Testis (tissue), 3 donors: ENCODE results near the gene ENTREP3. TPM values are rescaled to one million over a fixed set of nuclear protein-coding genes. Genes with fewer than 3 reads are reported as not detected.
A peak's percentile ranks its signal among the peaks of the same experiment; 100 is the strongest.

Experiments
- DNase-seq: peaks from one replicate; pipeline ENCODE4 v3.0.0-alpha.2; 2019
- H3K27ac ChIP-seq, 2 donors: fragments of 200-600 bp; sonication (generic); one replicate each; pipeline ENCODE4 v1.5.1; 2019
- H3K27me3 ChIP-seq: fragments of 200-600 bp; sonication (generic); one replicate; pipeline ENCODE4 v1.5.1; 2019
- H3K36me3 ChIP-seq: fragments of 200-600 bp; sonication (generic); one replicate; pipeline ENCODE4 v1.5.1; 2017; ENCODE audit warnings: low read depth; ENCODE audit errors: missing control alignments
- H3K4me1 ChIP-seq: fragments of 200-600 bp; sonication (generic); one replicate; pipeline ENCODE4 v1.5.1; 2019
- H3K4me3 ChIP-seq, 2 donors: fragments of 200-600 bp; sonication (generic); one replicate each; pipeline ENCODE4 v1.5.1; 2017 to 2019
- H3K9me3 ChIP-seq: fragments of 200-600 bp; sonication (generic); one replicate; pipeline ENCODE4 v1.5.1; 2017
- CTCF ChIP-seq, 3 experiments: fragments of 450-650 bp in 2 of 3; fragments of 200-600 bp in 1 of 3; sonication (generic) in 1 of 3; IDR thresholded peaks; one replicate each; pipeline ENCODE4 v1.5.1; 2016 to 2019; ENCODE audit warnings: antibody characterized with exemption in 3 of 3, mild to moderate bottlenecking in 2 of 3, moderate library complexity in 1 of 3
- POLR2A ChIP-seq: fragments of 450-650 bp; IDR thresholded peaks from one replicate; pipeline ENCODE4 v1.6.1; 2017; ENCODE audit warnings: antibody characterized with exemption, mild to moderate bottlenecking, moderate library complexity
- WGBS, 2 donors: methylation state at CpG; one replicate each; pipeline ENCODE4 v1.1.5; 2018; 5-methylcytosine and 5-hydroxymethylcytosine counted together
- intact Hi-C: fragments of 100-400 bp; cut with DNase I; formaldehyde crosslinking; loops from one replicate; pipeline ENCODE4 v1.15.1; 2023; ENCODE audit warnings: low total_unique reads
- polyA plus RNA-seq: library from polyadenylated mRNA; stranded (reverse); fragments of 350-450 nt; fragmentation: Illumina TruSeq; extraction: RNeasy Lipid Tissue Mini Kit (QIAGEN cat#74804); gene quantifications from one replicate; pipeline ENCODE4 v1.2.3, GENCODE V29; 2014; ENCODE audit warnings: low read depth, low replicate concordance; ENCODE audit not compliant: insufficient read depth
- total RNA-seq, 2 donors: library from RNA; depleted of rRNA; stranded (reverse); fragments of >200 nt; gene quantifications; one replicate each; pipeline ENCODE4 v1.2.3, GENCODE V29; 2016

ENTREP3 gene
- total and polyA plus RNA-seq, 3 donors from 2014 or later: 14.3 to 27.9 (median 15.8) TPM

GRCh38 chr1:155266553-155266952 is 11.3 kb upstream of the ENTREP3 start:
- no peak for DNase-seq
- intact Hi-C loops: no loop called here
- H3K27ac ChIP-seq: no peak overlapping the region
- H3K4me3 ChIP-seq: no peak overlapping the region
- peaks cover 9% of the 10 kb centered on the region for H3K4me1 ChIP-seq
- no peaks in the 10 kb centered on the region for H3K36me3 ChIP-seq
- no peaks in the 10 kb centered on the region for H3K9me3 ChIP-seq
- H3K27me3 ChIP-seq: no peaks in the 10 kb centered on the region
- WGBS, 2 donors: 74 to 81% methylated on average over 6 of the region's 6 CpGs
- TF ChIP-seq CTCF (IDR thresholded peaks at IDR 0.05): no peak
- TF ChIP-seq POLR2A: no peak

DNA sequence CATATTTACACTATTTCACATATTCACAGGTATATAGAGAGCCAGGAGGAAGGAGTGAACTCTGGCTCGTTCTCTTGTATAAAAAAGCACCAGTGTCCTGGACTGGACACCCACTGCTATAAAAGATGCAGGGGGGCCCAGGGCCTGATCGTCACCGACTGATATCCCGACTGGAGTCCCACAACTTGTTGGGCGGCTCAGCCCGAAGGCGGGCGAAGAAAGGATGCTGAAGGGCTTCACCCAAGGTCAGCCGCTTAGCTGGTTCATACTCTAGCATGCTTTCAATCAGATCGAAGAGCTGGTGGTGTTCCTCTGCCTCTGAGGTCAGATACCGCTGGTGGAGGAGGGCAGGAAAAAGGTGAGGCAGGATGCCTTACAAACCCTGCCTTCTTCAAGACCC is 7.8 kb upstream of the ENTREP3 start:
- Histone ChIP-seq H3K9me3 (no peaks in the 10 kb centered on the region), H3K4me1 (peaks cover 12% of the 10 kb centered on the region), H3K36me3 (no peaks in the 10 kb centered on the region), H3K4me3 (no peak overlapping the region), H3K27me3 (no peaks in the 10 kb centered on the region), H3K27ac (peak overlapping the region; percentile 73 to 86)
- WGBS, 2 donors: 87 to 88% methylated on average over 11 of the region's 11 CpGs
- intact Hi-C loops: no loop called here
- TF ChIP-seq CTCF (IDR thresholded peaks at IDR 0.05) (no peak), POLR2A (no peak)
- no peak for DNase-seq

- intact Hi-C loops: no loop called here
- TF ChIP-seq POLR2A: peak; percentile 48
- TF ChIP-seq CTCF (IDR thresholded peaks at IDR 0.05): peak in 1 of 3 experiments; percentile 13
- 1 to 2% methylated on average over 20 to 47 of the region's 47 CpGs for WGBS, 2 donors
These were observed 6.8 kb upstream of the ENTREP3 start, which contains the start of gene SCAMP3 for GRCh38 chr1:155261852-155262673. Gene SCAMP3, minus strand, starts transcription at chr1:155262360. Its CDS starts 209 bp downstream, at chr1:155262151.

DNA sequence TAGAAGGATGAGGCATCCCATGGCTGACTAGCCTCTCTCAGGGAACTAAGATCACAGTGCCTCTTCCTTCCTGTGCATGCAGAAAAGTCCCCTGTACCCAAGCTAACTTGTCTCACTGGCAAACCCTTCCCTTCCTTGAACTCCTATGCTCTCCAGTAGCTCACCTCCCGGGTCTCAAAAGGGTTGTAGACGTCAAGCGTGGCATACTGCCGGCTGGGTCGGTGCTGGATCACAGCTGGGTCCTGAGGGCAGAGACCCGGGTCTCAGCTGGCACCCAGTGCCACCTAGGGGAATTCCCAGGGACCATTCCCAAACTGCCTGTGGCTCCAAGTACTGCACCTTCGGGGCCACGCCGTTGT is 6.2 kb upstream of the ENTREP3 start:
- 0 to 5% methylated on average over 1 to 9 of the region's 9 CpGs for WGBS, 2 donors
- TF ChIP-seq CTCF (IDR thresholded peaks at IDR 0.05): no peak
- TF ChIP-seq POLR2A: no peak
- intact Hi-C loops: no loop called here
- DNase-seq: no peak
- H3K36me3 ChIP-seq: no peaks in the 10 kb centered on the region
- peaks cover 12% of the 10 kb centered on the region for H3K4me1 ChIP-seq
- peak overlapping the region; percentile 77 to 87 for H3K4me3 ChIP-seq
- no peaks in the 10 kb centered on the region for H3K9me3 ChIP-seq
- H3K27me3 ChIP-seq: no peaks in the 10 kb centered on the region
- peak overlapping the region; percentile 73 to 86 for H3K27ac ChIP-seq

More at GRCh38 chr1:155261852-155262673, 6.8 kb upstream of the ENTREP3 start, which contains the start of gene SCAMP3:
- peak; percentile 99 for DNase-seq
- peak within 1 kb of the TSS; percentile 73 to 86 for H3K27ac ChIP-seq
- H3K4me1 ChIP-seq: peaks cover 12% of the 10 kb centered on the region
- H3K27me3 ChIP-seq: no peaks in the 10 kb centered on the region
- H3K4me3 ChIP-seq: peak within 1 kb of the TSS; percentile 77 to 87
- no peaks in the 10 kb centered on the region for H3K36me3 ChIP-seq
- H3K9me3 ChIP-seq: no peaks in the 10 kb centered on the region
